GM12891 (cell line): ENCODE measurements around the gene CILP2.

Source experiments
- PAX5 ChIP-seq: IDR thresholded peaks from 2 replicates; pipeline ENCODE4 v1.6.1; 2011; ENCODE audit warnings: low read length, moderate library complexity, mild to moderate bottlenecking; ENCODE audit not compliant: insufficient read depth, severe bottlenecking
- POLR2A ChIP-seq: IDR thresholded peaks from 2 replicates; pipeline ENCODE4 v1.6.1; 2011; ENCODE audit warnings: low read depth, low read length, control low read depth
- POLR2AphosphoS5 ChIP-seq: IDR thresholded peaks from 2 replicates; pipeline ENCODE4 v1.6.1; 2011; ENCODE audit warnings: low read depth, low read length, control low read depth
- TAF1 ChIP-seq: IDR thresholded peaks from 2 replicates; pipeline ENCODE4 v1.6.1; 2011; ENCODE audit warnings: low read depth, low read length, control low read depth

DNA sequence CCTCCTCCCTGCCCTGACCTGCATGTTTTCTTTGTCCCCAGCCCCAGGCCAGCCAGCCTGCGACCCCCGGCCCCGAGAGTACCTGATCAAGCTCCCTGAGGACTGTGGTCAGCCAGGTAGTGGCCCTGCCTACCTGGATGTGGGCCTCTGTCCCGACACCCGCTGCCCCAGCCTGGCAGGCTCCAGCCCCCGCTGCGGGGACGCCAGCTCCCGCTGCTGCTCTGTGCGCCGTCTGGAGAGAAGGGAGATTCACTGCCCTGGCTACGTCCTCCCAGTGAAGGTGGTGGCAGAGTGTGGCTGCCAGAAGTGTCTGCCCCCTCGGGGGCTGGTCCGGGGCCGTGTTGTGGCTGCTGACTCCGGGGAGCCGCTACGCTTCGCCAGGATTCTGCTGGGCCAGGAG lies 5.6 kb downstream of the CILP2 start:
- TF ChIP-seq POLR2A (no peak), TAF1 (no peak), POLR2AphosphoS5 (no peak), PAX5 (no peak)
